ENCODE data around the gene SLC27A4. TPM values are rescaled to one million over a fixed set of nuclear protein-coding genes. Genes with fewer than 3 reads are reported as not detected.

The SLC27A4 gene
- total and polyA plus RNA-seq, 2 experiments from 2014 or later = 12.3 to 30.9 TPM

DNA sequence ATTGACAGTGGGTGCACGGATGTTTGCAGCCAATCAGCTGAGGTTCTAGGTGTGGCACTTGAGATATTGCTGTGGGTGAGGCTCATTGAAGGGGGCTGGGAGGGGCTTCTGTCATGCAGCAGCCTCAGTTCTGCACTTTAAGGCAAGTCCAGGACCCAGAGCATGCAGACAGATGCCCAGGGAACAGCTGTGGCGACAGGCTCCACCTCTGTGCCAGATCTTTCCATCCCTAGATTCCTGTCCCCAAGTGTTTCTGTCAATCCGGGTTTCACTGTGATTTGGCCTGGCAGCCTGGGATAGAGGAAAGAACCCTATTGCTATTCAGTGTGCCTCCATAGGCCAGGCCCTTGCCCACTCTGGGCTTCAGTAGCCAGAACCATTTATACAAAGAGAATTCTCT lies 59.5 kb downstream of the SLC27A4 start:
- 67 to 72% methylated on average over 3 of the region's 3 CpGs for WGBS, 2 experiments (ENCODE audit: low coverage in 1 of 2, low lambda C conversion rate in 2 of 2, missing lambda C conversion rate in 2 of 2)
- Histone ChIP-seq H4K20me1 (ENCODE audit: insufficient read depth) (no peaks in the 10 kb centered on the region), H2AFZ (no peak overlapping the region), H3K27me3 (replicated peaks; ENCODE audit: insufficient read depth) (0 out of 2 replicates have a peak, but pooled peaks cover 6% of the 10 kb centered on the region), H3K4me2 (ENCODE audit: unreplicated experiment) (no peak overlapping the region), H3K9me2 (ENCODE audit: insufficient read depth) (no peaks in the 10 kb centered on the region), H3F3A (ENCODE audit: insufficient read depth) (no peaks in the 10 kb centered on the region), H3K36me3 (ENCODE audit: low read depth) (no peaks in the 10 kb centered on the region), H3K79me2 (ENCODE audit: insufficient read depth) (no peaks in the 10 kb centered on the region), H3K27ac (no peak overlapping the region), H3K4me3 (no peak overlapping the region), H3K9me3 (ENCODE audit: low read depth) (no peaks in the 10 kb centered on the region), H3K9ac (no peak overlapping the region), H3K4me1 (ENCODE audit: insufficient read depth) (no peaks in the 10 kb centered on the region)
- TF ChIP-seq EZH2phosphoT487 (IDR thresholded peaks at IDR 0.05; ENCODE audit: insufficient read depth, low read depth) (no peak), EZH2 (IDR thresholded peaks at IDR 0.05; ENCODE audit: insufficient read depth, poor library complexity, severe bottlenecking) (no peak)
- no peak for DNase-seq
- in situ Hi-C loops (cut with MboI) = no loop called here

DNA sequence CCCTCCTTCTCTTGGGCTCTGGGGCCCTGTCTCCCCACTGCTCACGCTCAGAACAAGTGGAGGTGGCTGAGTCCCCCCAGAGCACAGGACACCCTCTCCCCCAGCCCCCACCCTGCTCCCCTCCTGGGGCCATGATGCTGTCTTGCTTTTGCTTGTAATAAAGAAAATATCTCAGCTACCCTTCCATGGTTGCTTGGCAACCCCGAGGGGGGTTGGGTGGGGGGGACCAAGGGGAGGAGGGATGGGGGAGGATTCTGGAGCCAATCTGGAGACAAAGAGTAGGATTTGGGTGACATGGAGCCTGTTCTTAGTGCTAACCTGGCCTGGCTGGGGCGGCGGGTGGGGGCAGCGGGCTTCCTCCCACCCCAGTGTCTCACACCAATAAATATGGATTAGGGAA lies 64.2 kb downstream of the SLC27A4 start:
- Histone ChIP-seq H3K9me3 (ENCODE audit: low read depth) (no peaks in the 10 kb centered on the region), H3K27me3 (replicated peaks; ENCODE audit: insufficient read depth) (no peaks in the 10 kb centered on the region), H3K4me2 (ENCODE audit: unreplicated experiment) (no peak overlapping the region), H2AFZ (no peak overlapping the region), H4K20me1 (ENCODE audit: insufficient read depth) (no peaks in the 10 kb centered on the region), H3K36me3 (ENCODE audit: low read depth) (no peaks in the 10 kb centered on the region), H3F3A (ENCODE audit: insufficient read depth) (no peaks in the 10 kb centered on the region), H3K4me3 (no peak overlapping the region), H3K9me2 (ENCODE audit: insufficient read depth) (no peaks in the 10 kb centered on the region), H3K79me2 (ENCODE audit: insufficient read depth) (no peaks in the 10 kb centered on the region), H3K27ac (no peak overlapping the region), H3K4me1 (ENCODE audit: insufficient read depth) (peaks cover 8% of the 10 kb centered on the region; the same call in 1 of the 2 replicates), H3K9ac (no peak overlapping the region)
- 86 to 98% methylated on average over 4 to 5 of the region's 5 CpGs for WGBS, 2 experiments (ENCODE audit: low coverage in 1 of 2, low lambda C conversion rate in 2 of 2, missing lambda C conversion rate in 2 of 2)
- in situ Hi-C loops (cut with MboI) = no loop called here
- no peak for DNase-seq
- TF ChIP-seq EZH2 (IDR thresholded peaks at IDR 0.05; ENCODE audit: insufficient read depth, poor library complexity, severe bottlenecking) (no peak), EZH2phosphoT487 (IDR thresholded peaks at IDR 0.05; ENCODE audit: insufficient read depth, low read depth) (no peak)

DNA sequence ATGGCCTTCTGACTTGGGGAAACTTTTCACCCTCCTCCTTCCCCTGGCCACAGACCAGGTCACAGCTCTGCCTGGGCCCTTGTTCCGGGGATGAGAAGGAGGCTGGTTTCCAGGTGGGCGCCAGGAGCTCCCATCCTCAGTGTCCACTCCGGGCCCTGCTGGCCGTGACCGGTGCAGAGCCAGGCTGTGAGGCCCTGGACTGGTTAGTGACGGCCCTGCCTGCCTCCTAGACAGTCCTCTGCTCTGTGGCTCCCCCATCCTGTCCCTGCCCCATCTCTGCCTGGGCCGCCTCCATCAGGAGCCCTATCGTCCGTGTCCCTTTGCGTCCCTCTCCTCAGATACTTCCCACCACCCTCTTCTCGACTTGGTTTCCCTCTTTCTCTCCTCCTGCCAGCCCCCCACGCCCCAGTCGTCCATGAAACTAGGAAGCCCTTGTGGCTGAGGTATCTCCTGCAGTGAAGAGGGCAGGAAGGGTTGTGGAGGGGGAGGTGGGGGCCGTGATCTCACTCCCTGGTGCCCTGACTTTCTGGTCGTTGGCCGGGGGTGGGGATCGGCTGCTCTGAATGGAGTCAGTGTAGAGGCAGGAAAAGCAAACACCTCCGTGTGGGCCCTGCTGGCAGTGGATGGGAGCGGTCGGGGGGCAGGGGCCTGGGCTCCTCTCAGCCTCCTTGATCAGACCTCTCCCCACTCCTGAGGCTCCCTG lies 64.9 kb downstream of the SLC27A4 start:
- no peak overlapping the region for H2AFZ ChIP-seq
- no peak for DNase-seq
- in situ Hi-C loops (cut with MboI) = no loop called here

DNA sequence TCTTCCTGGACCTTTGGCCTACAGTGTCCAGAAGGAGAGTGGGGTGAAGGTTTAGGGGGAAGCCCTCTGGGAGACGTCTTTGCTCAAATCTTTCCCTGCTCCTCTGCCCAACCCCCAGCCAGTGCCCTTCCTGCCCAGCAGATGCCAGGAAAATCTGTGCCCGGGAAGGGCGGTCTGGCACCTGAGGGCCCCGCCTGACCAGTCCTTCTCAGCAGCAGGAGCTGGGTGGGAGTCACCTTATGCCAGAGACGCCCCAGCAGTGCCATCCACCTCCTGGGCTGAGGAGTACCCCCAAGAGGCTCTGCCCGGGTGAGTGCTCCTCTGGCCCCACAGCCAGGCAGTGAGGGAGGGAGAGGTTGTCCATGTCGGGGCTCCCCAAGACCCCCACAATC lies 65.4 kb downstream of the SLC27A4 start:
- no peak for DNase-seq
- TF ChIP-seq EZH2 (IDR thresholded peaks at IDR 0.05; ENCODE audit: insufficient read depth, poor library complexity, severe bottlenecking) = no peak
- no peak for TF ChIP-seq EZH2phosphoT487 (IDR thresholded peaks at IDR 0.05; ENCODE audit: insufficient read depth, low read depth)
- no peak overlapping the region for H3K27ac ChIP-seq
- in situ Hi-C loops (cut with MboI) = no loop called here
- H3K27me3 ChIP-seq (replicated peaks; ENCODE audit: insufficient read depth) = no peaks in the 10 kb centered on the region
- no peaks in the 10 kb centered on the region for H4K20me1 ChIP-seq (ENCODE audit: insufficient read depth)
- peaks cover 8% of the 10 kb centered on the region; the same call in 1 of the 2 replicates for H3K4me1 ChIP-seq (ENCODE audit: insufficient read depth)
- H2AFZ ChIP-seq = no peak overlapping the region
- no peak overlapping the region for H3K4me2 ChIP-seq (ENCODE audit: unreplicated experiment)
- WGBS, 2 experiments (ENCODE audit: low coverage in 1 of 2, low lambda C conversion rate in 2 of 2, missing lambda C conversion rate in 2 of 2) = 54 to 77% methylated on average over 5 to 7 of the region's 7 CpGs
- H3F3A ChIP-seq (ENCODE audit: insufficient read depth) = no peaks in the 10 kb centered on the region
- H3K9me2 ChIP-seq (ENCODE audit: insufficient read depth) = no peaks in the 10 kb centered on the region
- H3K9ac ChIP-seq = no peak overlapping the region
- no peak overlapping the region for H3K4me3 ChIP-seq
- no peaks in the 10 kb centered on the region for H3K9me3 ChIP-seq (ENCODE audit: low read depth)
- no peaks in the 10 kb centered on the region for H3K79me2 ChIP-seq (ENCODE audit: insufficient read depth)
- H3K36me3 ChIP-seq (ENCODE audit: low read depth) = no peaks in the 10 kb centered on the region

More for the DNA sequence above, 64.9 kb downstream of the SLC27A4 start:
- Histone ChIP-seq H3K27ac (no peak overlapping the region), H3K27me3 (replicated peaks; ENCODE audit: insufficient read depth) (no peaks in the 10 kb centered on the region), H3K36me3 (ENCODE audit: low read depth) (no peaks in the 10 kb centered on the region), H3K9me3 (ENCODE audit: low read depth) (no peaks in the 10 kb centered on the region), H3K9ac (no peak overlapping the region), H3F3A (ENCODE audit: insufficient read depth) (no peaks in the 10 kb centered on the region), H3K79me2 (ENCODE audit: insufficient read depth) (no peaks in the 10 kb centered on the region), H3K4me1 (ENCODE audit: insufficient read depth) (peaks cover 8% of the 10 kb centered on the region; the same call in 1 of the 2 replicates), H4K20me1 (ENCODE audit: insufficient read depth) (no peaks in the 10 kb centered on the region), H3K9me2 (ENCODE audit: insufficient read depth) (no peaks in the 10 kb centered on the region), H3K4me2 (ENCODE audit: unreplicated experiment) (no peak overlapping the region), H3K4me3 (no peak overlapping the region)
- WGBS, 2 experiments (ENCODE audit: low coverage in 1 of 2, low lambda C conversion rate in 2 of 2, missing lambda C conversion rate in 2 of 2) = 66 to 71% methylated on average over 15 to 20 of the region's 20 CpGs
- TF ChIP-seq EZH2 (IDR thresholded peaks at IDR 0.05; ENCODE audit: insufficient read depth, poor library complexity, severe bottlenecking) = no peak
- TF ChIP-seq EZH2phosphoT487 (IDR thresholded peaks at IDR 0.05; ENCODE audit: insufficient read depth, low read depth) = no peak

Measured in GM23248 (cell line).